Fibroblast of pulmonary artery (primary cell): ENCODE measurements around the gene MAMDC4.

Source experiments
- DNase-seq: peaks from one replicate; pipeline ENCODE4 v3.0.0-alpha.2; 2010; ENCODE audit warnings: low read depth
- H3K4me3 ChIP-seq: replicated peaks from 2 replicates; pipeline ENCODE4 v1.5.1; 2011; ENCODE audit warnings: low read depth, mild to moderate bottlenecking, control low read depth, low read length, moderate library complexity
- CTCF ChIP-seq: IDR thresholded peaks from 2 replicates; pipeline ENCODE4 v1.5.1; 2011; ENCODE audit warnings: mild to moderate bottlenecking, control low read depth, low read length, inconsistent platforms; ENCODE audit errors: missing control alignments

Gene MAMDC4

DNA sequence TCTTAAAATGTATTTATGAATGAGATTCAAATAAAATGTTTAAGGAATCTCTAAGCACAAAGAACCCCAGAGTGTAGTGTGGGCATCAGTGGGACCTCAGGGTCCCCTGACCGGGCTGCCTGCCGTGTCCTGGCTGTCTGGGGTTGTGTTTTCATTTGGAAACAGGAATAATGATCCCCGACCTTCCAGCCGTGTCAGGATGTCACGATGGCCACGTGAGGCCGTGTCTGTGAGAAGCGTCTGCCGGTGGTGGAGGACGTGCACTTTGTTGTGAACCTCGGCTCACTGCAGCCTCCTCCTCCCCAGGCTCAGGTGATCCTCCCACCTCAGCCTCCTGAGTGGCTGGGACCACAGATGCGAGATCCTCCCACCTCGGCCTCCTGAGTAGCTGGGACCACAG is 38.5 kb downstream of the MAMDC4 start:
- DNase-seq = no peak
- H3K4me3 ChIP-seq = no peak overlapping the region
- TF ChIP-seq CTCF = no peak

- no peak for TF ChIP-seq CTCF
- no peak overlapping the region for H3K4me3 ChIP-seq
- DNase-seq = no peak
Measured at GRCh38 chr9:136896027-136896426, 43.9 kb downstream of the MAMDC4 start.

DNA sequence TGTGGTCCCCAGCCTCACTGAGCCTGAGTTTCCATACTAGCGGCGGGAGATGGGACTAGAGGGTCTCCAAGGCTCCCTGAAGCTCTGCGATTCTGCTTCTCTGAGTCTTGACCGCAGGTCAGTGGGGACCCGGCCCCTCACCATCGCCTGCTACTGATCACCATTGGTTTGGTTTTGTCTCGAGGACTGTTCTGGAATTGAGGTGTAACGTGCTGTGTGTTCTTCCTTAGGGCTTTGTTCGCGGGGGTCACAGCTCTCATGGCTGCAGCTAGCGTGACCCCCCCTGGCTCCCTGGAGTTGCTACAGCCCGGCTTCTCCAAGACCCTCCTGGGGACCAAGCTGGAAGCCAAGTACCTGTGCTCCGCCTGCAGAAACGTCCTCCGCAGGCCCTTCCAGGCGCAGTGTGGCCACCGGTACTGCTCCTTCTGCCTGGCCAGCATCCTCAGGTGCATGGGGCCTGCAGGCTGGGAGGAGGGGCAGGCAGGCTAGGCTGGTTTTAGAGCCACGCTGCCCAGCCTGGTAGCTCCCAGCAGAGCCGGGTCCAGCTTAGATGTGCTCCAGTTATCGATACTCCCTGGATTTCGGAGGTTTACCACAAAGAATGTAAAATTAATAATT is 46.4 kb downstream of the MAMDC4 start:
- no peak for TF ChIP-seq CTCF
- H3K4me3 ChIP-seq = no peak overlapping the region
- DNase-seq = no peak

DNA sequence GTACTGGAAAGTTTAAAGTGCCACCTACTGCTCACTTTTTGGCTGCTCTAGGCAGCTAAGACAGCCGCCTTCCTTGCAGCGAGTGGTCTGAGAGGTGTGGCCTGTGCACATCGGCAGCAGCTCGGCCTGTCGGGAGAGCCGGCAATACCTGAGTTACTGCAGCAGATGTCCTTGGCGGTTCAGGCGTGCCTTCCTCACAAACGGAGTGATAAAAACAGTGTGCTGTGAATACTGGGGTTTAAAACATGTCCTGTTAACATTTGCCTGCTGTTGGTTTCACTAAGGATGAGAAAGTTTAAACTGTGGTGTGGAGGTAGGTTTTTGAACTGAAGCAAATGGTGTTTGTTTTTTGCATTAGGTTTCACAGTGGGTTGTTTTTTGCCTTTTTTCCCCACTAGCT is 47.0 kb downstream of the MAMDC4 start:
- no peak for TF ChIP-seq CTCF
- no peak for DNase-seq
- no peak overlapping the region for H3K4me3 ChIP-seq

GRCh38 chr9:136900556-136900955 is 48.4 kb downstream of the MAMDC4 start:
- H3K4me3 ChIP-seq = no peak overlapping the region
- TF ChIP-seq CTCF = no peak
- DNase-seq = no peak

GRCh38 chr9:136900988-136901515 is 48.9 kb downstream of the MAMDC4 start:
- H3K4me3 ChIP-seq = no peak overlapping the region
- no peak for DNase-seq
- no peak for TF ChIP-seq CTCF
